Right renal pelvis (tissue), 4 donors: Measurements from ENCODE around the gene CCL15. TPM values are rescaled to one million over a fixed set of nuclear protein-coding genes. Genes with fewer than 3 reads are reported as not detected.
"Not testable (repeated sequence)": the region's sequence is repeated elsewhere in the genome, so short reads cannot be mapped to it uniquely, and the experiment has no call there.

ENCODE experiments used
- DNase-seq, 4 donors: peaks; one replicate each; pipeline ENCODE4 v3.0.0-alpha.2; 2013; ENCODE audit warnings: low read depth in 4 of 4, low spot score in 3 of 4, missing footprints in 1 of 4
- polyA plus RNA-seq, 4 donors: library from polyadenylated mRNA; unstranded; fragments of 120-200 nt; gene quantifications; one replicate each; pipeline ENCODE4 v1.2.1, GENCODE V29; 2013; ENCODE audit not compliant: insufficient read length in 4 of 4

CCL15 gene
- polyA plus RNA-seq = 10 to 100 TPM in 1 of 4 donors, 1 to 10 TPM in 3; 7.7 to 10.0 (median 8.3) TPM

DNA sequence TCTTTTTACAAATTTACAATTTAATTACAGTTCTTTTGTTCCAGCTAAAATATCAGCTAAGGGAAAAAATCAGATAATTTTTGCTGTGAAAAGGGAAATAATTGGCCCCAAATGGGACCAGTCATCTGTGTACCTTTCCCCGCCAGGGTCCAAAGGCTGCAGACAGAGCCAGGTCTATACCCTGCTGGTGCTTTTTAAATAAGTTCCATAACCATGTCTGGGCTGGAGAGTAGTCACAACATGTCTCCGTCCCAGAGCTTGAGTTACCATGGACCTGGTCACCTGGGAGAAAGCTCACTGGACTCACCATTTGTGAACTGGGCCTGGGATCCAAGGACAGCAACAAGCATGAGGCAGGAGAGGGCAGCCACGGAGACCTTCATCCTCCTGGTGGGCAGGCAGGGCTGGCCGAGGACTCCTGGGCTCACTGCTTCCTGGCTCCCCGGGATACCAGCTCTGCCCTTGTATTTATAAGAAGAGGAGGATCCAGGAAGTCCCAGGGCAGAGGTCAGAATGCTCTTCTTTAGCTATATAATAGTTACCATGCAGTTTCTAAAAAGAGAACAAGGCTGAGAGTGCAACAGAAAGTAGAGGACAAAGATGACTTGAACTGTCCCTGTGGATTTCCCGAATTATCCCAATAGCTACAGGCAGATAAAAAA lies at the start of gene CCL15:
TSS of gene CCL15 (minus strand) at position 444 of the 662 bp plus-strand sequence. CDS start at position 383, 61 bp downstream.
- DNase-seq = no peak

GRCh38 chr17:36049643-36050042 lies 48.3 kb upstream of the CCL15 start:
- no peak for DNase-seq

DNA sequence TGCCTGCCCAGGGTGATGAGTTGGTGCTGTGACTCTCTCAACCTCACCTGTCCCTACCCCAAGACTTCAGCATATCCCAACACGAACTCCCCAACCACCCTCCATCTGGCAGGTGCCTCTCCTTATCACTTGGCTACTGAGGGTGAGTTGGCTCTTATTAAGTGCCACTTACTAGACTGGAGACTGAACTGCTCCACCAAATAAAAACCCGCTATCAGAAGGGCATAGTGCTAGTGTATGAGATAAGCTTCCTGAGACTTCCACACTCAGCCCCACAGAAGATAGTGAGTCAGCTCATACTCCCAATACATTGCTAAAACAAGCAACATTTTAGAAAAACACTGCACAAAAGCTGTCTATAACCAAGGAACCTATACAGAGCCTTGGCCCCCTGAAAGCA lies 46.7 kb upstream of the CCL15 start:
- no peak for DNase-seq

- DNase-seq = no peak
Measured at GRCh38 chr17:36036235-36036634, 34.9 kb upstream of the CCL15 start.

DNA sequence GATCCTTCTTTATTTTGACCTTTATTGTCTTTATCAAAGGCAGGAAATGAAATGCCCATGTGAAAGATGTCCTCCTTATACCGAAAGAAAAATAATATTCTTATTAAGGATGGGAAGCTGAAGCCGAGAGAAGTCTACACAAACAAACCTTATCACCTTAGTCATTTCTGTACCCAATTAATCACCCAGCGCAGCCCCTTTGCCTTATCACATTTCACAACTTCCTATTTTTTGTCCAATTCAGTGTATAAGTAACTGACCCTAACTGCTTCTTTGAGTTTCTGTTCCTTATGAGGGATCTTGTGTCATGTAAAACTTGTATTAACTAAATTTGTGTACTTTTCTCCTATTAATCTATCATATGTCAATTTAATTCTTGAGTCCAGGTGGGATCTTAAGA lies 32.8 kb upstream of the CCL15 start:
- no peak for DNase-seq

DNA sequence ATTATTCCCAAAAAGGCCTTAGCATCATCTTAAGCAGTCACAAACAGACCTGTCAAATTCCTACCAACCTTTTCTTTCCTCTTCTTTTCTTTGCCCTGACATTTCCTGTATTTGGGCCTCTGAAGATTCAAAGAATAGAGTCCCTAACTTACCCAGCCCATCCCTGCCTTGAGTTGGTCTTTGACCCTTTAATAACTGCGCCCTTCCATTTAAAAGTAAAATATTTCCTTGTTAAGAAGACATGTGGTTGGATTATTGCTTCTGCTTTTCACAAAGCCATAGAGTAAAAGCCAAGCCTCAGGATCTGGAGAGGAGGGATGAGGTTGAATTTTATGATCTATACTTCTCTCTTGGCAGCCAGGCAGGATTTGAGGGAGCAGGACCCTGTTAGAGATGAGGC lies 29.6 kb upstream of the CCL15 start:
- no peak for DNase-seq

- no peak for DNase-seq
Measured at GRCh38 chr17:36027761-36028160, 26.4 kb upstream of the CCL15 start.

DNA sequence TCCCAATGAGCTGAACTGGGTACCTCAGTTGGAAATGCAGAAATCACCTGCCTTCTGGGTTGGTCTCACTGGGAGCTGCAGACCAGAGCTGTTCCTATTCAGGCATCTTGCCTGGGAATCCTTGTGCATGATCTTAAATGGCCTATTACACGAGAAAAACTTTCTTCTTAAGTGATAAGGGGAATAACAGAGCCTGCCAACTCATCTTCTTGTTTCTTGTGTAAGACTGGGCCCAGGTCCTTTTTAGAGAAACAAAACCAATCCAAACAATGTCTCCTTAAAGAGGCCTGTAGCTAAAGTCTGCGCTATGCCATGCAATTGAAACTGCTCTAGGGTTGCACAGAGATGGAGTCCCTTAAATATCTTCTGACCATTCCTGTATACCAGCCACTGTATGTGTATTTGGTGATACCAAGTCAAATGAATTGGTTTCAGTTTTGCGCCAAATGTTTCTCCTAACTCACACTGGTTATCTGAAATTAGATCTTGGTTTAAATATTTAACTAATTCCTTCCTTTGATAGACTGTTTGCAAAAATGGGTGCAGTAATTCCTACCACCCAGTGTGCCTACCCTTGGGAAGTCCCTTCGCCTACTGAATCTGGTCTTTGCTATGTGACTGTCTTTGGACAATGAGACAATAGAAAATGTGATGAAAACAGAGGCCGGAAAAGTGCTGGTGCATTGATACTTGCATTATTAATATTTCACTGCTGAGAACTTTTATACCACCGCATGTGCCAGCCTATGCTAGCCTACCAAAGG lies 22.9 kb upstream of the CCL15 start:
- DNase-seq = no peak

DNA sequence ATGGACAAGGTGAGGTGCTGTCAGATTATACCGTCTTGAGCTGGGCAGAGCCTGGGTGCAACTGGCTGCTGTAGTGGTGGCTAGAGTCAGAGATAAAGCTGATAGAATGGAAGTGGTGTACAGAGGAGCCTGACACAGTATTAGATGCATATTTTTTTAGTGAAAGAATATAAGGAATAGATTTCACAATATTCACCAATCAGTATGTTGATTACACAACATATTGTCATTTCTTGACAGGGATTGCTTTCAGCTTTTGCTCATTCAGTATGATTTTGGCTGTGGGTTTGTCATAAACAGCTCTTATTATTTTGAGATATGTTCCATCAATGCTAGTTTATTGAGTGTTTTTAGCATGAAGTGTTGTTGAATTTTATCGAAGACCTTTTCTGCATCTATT lies 18.1 kb upstream of the CCL15 start:
- DNase-seq = no peak

- no peak for DNase-seq
Measured at GRCh38 chr17:36017799-36018198, 16.4 kb upstream of the CCL15 start, which contains the start of gene CCL23. Gene CCL23 (minus strand): TSS chr17:36017972. CDS start chr17:36017897, 75 bp downstream.

- DNase-seq = no peak
Measured at GRCh38 chr17:36016555-36016954, 15.2 kb upstream of the CCL15 start.

DNA sequence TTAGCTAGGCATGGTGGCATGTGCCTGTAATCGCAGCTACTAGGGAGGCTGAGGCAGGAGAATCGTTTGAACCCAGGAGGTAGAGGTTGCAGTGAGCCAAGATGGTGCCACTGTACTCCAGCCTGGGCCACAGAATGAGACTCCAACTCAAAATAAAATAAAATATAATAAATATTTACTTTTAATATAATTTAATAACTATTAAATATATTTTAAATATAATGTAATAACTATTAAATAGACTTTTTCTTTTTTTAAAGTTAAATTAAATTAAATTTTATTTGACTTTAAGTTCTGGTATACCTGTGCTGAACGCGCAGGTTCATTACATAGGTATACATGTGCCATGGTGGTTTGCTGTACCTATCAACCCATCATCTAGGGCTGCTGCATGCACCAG lies 14.5 kb upstream of the CCL15 start:
- not testable (repeated sequence) for DNase-seq

- DNase-seq = no peak
Measured at GRCh38 chr17:36014946-36015345, 13.6 kb upstream of the CCL15 start.

GRCh38 chr17:36011201-36011600 lies 9.8 kb upstream of the CCL15 start:
- no peak for DNase-seq

DNA sequence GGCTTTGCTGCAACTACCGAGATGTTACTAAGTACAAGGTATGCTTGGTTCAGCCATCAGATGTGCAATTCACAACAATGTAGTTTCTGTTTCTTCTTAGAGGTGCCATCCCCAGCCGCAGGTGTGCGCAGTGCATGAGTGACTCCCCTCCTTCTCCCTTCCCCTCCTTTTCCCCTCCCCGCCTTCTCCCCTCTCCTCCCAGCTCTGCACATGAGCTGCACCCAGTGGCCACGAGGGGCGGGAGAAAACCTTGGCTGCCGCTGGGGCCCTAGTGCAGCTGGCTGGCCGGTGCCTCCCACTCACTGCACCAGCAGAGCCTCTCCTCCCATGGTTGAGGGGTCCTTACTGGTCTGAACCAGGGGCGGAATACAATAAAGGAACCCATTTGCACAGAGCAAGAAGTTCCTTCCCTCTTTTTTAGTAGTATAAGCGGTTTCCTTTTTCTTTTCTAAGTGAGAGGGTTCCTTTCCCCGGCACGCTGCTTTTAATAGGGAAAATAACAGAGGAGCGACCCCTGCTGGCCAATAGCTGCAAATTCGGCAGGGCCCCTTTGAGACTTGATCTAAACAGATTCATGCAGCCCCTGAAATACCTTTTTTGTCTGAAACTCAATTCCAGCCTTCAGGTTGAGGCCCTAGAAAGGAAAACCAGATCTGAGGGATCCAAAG lies 7.8 kb upstream of the CCL15 start:
- no peak for DNase-seq

- no peak for DNase-seq
Measured at GRCh38 chr17:36004594-36005108, 3.3 kb upstream of the CCL15 start.

GRCh38 chr17:36002631-36003030 lies 1.3 kb upstream of the CCL15 start:
- DNase-seq = no peak

DNA sequence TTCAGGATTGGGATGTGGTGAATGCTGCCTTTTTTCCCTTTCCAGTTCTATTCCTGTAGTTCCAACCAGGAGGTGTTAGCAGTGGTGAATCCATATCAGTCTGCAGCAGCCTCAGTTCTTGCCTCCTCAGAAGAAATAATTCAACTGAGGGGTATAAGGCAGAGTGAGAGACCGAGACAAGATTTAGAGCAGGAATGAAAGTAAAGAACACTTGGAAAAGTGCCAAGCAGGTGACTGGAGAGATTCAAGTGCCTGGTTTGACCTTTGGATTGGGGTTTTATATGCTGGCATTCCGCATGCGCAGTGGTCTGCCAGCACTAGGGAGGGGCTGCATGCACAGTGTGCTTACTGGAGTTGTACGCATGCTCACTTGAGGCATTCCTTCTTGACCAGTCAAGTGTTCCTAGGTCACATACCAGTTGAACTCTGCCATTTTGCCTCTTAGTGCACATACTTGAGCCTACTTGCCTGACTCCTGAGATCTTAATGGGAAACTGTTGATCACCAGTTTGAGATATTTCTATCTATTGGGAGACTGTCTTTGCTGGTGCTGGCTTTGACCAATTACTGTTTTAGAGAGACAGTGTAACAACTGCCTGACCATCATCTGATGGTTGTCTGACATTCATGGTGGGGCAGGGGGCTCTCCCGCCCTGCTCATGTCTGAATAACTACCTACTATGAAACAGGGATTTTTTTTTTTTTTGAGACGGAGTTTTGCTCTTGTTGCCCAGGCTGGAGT lies 680 bp upstream of the CCL15 start:
- peak in 3 of 4 donors; percentile 51 to 60 (median 58) for DNase-seq

DNA sequence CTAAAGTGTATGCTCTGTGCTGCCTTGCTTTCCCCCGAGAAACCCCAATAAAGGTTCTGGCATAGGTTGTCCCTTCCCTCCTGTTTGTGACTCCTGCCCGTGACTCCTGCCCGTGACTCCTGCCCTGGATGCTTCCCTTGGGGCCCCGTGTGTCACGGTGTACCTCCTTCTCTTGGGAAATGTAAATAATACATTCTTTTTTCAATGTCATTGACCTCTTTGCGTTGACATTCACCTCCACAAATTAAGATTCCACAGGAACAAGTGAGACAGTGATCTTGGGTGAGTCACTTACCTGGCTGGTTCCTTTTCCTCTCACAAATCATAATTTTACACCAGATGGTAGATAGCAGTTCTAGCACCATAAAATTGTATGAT lies 632 bp downstream of the CCL15 start:
- no peak for DNase-seq

- no peak for DNase-seq
Measured at GRCh38 chr17:35998756-35999155, 2.6 kb downstream of the CCL15 start.
